Measurements from ENCODE around the gene EIF3F.

GRCh38 chr11:8013833-8014232, 26.7 kb downstream of the EIF3F start:
- no peak for TF ChIP-seq RAD21 (conservative IDR thresholded peaks at IDR 0.05)
- no peak for TF ChIP-seq CTCF (IDR thresholded peaks at IDR 0.05; ENCODE audit: poor library complexity, severe bottlenecking)
- TF ChIP-seq EZH2 (IDR thresholded peaks at IDR 0.05; ENCODE audit: borderline replicate concordance, insufficient read depth, low read length, poor library complexity, severe bottlenecking) = no peak
- no peak for TF ChIP-seq MXI1 (conservative IDR thresholded peaks at IDR 0.05; ENCODE audit: poor library complexity, severe bottlenecking)
- TF ChIP-seq SMC3 (conservative IDR thresholded peaks at IDR 0.05; ENCODE audit: poor library complexity) = no peak
- no peak for TF ChIP-seq EP300 (conservative IDR thresholded peaks at IDR 0.05; ENCODE audit: poor library complexity, severe bottlenecking)

All from neural cell (in vitro differentiated cells).